ENCODE measurements around the gene DUSP28. TPM values are rescaled to one million over a fixed set of nuclear protein-coding genes. Genes with fewer than 3 reads are reported as not detected.
A peak's percentile ranks its signal among the peaks of the same experiment; 100 is the strongest.

DUSP28 gene
- polyA plus RNA-seq, 5 donors: 5.2 to 6.1 (median 5.8) TPM

- DNase-seq: no peak
Observed at GRCh38 chr2:240597419-240598181, 37.4 kb downstream of the DUSP28 start.

GRCh38 chr2:240598311-240598911, 38.3 kb downstream of the DUSP28 start:
- no peak for DNase-seq

- DNase-seq: no peak
Observed at GRCh38 chr2:240599141-240599583, 39.0 kb downstream of the DUSP28 start.

GRCh38 chr2:240600451-240600961, 40.3 kb downstream of the DUSP28 start:
- no peak for DNase-seq

GRCh38 chr2:240601061-240601830, 41.1 kb downstream of the DUSP28 start:
- no peak for DNase-seq

GRCh38 chr2:240601831-240602160, 41.6 kb downstream of the DUSP28 start:
- DNase-seq: no peak

GRCh38 chr2:240602266-240603050, 42.3 kb downstream of the DUSP28 start:
- no peak for DNase-seq

GRCh38 chr2:240603081-240603835, 43.1 kb downstream of the DUSP28 start:
- DNase-seq: no peak

- no peak for DNase-seq
Observed at GRCh38 chr2:240603846-240604245, 43.7 kb downstream of the DUSP28 start.

- peak; percentile 47 to 52 for DNase-seq
Observed at GRCh38 chr2:240604291-240604938, 44.3 kb downstream of the DUSP28 start.

GRCh38 chr2:240604939-240605716, 45.0 kb downstream of the DUSP28 start:
- DNase-seq: no peak

GRCh38 chr2:240605867-240606743, 45.9 kb downstream of the DUSP28 start:
- DNase-seq: no peak

GRCh38 chr2:240611601-240612210, 51.5 kb downstream of the DUSP28 start:
- no peak for DNase-seq

Other genes with a start within 250 kb of the DUSP28 start
- 10 to 100 TPM; 23.0 to 57.5 (median 34.6) TPM for gene GPC1, start 124.7 kb upstream of the DUSP28 start, polyA plus RNA-seq (ENCODE audit: insufficient read depth in 1 of 5, insufficient read length in 5 of 5, low replicate concordance in 1 of 5)
- 10 to 100 TPM in 4 of 5 donors, 1 to 10 TPM in 1; 8.8 to 18.6 (median 14.7) TPM for gene ANKMY1, start 2.4 kb upstream of the DUSP28 start, polyA plus RNA-seq (ENCODE audit: insufficient read depth in 1 of 5, insufficient read length in 5 of 5, low replicate concordance in 1 of 5)
- gene RNPEPL1, start 8.1 kb downstream of the DUSP28 start, polyA plus RNA-seq (ENCODE audit: insufficient read depth in 1 of 5, insufficient read length in 5 of 5, low replicate concordance in 1 of 5): 10 to 100 TPM; 16.3 to 36.7 (median 20.2) TPM
- gene CAPN10, start 26.4 kb downstream of the DUSP28 start, polyA plus RNA-seq (ENCODE audit: insufficient read depth in 1 of 5, insufficient read length in 5 of 5, low replicate concordance in 1 of 5): 10 to 100 TPM; 18.0 to 33.9 (median 26.2) TPM
- gene GPR35, start 65.1 kb downstream of the DUSP28 start, polyA plus RNA-seq (ENCODE audit: insufficient read depth in 1 of 5, insufficient read length in 5 of 5, low replicate concordance in 1 of 5): 1 to 10 TPM; 1.2 to 3.7 (median 3.0) TPM
- gene AQP12B, start 122.5 kb downstream of the DUSP28 start, polyA plus RNA-seq (ENCODE audit: insufficient read depth in 1 of 5, insufficient read length in 5 of 5, low replicate concordance in 1 of 5): under 1 TPM in 1 of 5 donors, not detected in 4; 0.05 TPM
- not detected for gene AQP12A, start 131.5 kb downstream of the DUSP28 start, polyA plus RNA-seq (ENCODE audit: insufficient read depth in 1 of 5, insufficient read length in 5 of 5, low replicate concordance in 1 of 5)